HUES6 (cell line): Measurements from ENCODE around the gene TBX19.

ENCODE experiments used
- H3K27ac ChIP-seq: 2 replicates; pipeline ENCODE4 v1.7.0; 2013; ENCODE audit warnings: low read depth, mild to moderate bottlenecking, low read length, inconsistent platforms
- H3K27me3 ChIP-seq: 2 replicates; pipeline ENCODE4 v1.6.1; 2013; ENCODE audit warnings: low read length; ENCODE audit not compliant: control insufficient read depth, insufficient read depth
- H3K36me3 ChIP-seq: 2 replicates; pipeline ENCODE4 v1.6.1; 2013; ENCODE audit warnings: low read length; ENCODE audit not compliant: control insufficient read depth, insufficient read depth
- H3K4me1 ChIP-seq: 2 replicates; pipeline ENCODE4 v1.6.1; 2013; ENCODE audit warnings: low read length; ENCODE audit not compliant: control insufficient read depth, insufficient read depth
- H3K4me3 ChIP-seq: 2 replicates; pipeline ENCODE4 v1.5.1; 2013; ENCODE audit warnings: low read depth, low read length
- H3K9ac ChIP-seq: one replicate; pipeline ENCODE4 v1.6.1; 2013; ENCODE audit warnings: mild to moderate bottlenecking, low read length
- H3K9me3 ChIP-seq: 2 replicates; pipeline ENCODE4 v1.6.1; 2013; ENCODE audit warnings: low read depth, low read length; ENCODE audit not compliant: control insufficient read depth, insufficient read depth

Gene TBX19

GRCh38 chr1:168280296-168280927, at the start of gene TBX19:
Gene TBX19, plus strand, starts transcription at chr1:168280877. Its CDS starts 214 bp downstream, at chr1:168281091.
- Histone ChIP-seq H3K9ac (no peak within 1 kb of the TSS), H3K27ac (no peak within 1 kb of the TSS), H3K4me3 (no peak within 1 kb of the TSS), H3K4me1 (peaks cover 7% of the 10 kb centered on the region), H3K36me3 (no peaks in the 10 kb centered on the region), H3K9me3 (no peaks in the 10 kb centered on the region), H3K27me3 (no peaks in the 10 kb centered on the region)

GRCh38 chr1:168234846-168235547, 45.7 kb upstream of the TBX19 start:
- H3K27me3 ChIP-seq = no peaks in the 10 kb centered on the region
- no peak overlapping the region for H3K27ac ChIP-seq
- no peak overlapping the region for H3K4me3 ChIP-seq
- no peaks in the 10 kb centered on the region for H3K4me1 ChIP-seq
- H3K9ac ChIP-seq = no peak overlapping the region
- H3K9me3 ChIP-seq = no peaks in the 10 kb centered on the region
- H3K36me3 ChIP-seq = peaks cover 69% of the 10 kb centered on the region

- Histone ChIP-seq H3K4me1 (no peaks in the 10 kb centered on the region), H3K4me3 (no peak overlapping the region), H3K9ac (no peak overlapping the region), H3K27ac (no peak overlapping the region), H3K9me3 (no peaks in the 10 kb centered on the region), H3K36me3 (peaks cover 74% of the 10 kb centered on the region), H3K27me3 (no peaks in the 10 kb centered on the region)
Observed at GRCh38 chr1:168235548-168235885, 45.2 kb upstream of the TBX19 start.

GRCh38 chr1:168235937-168236336, 44.7 kb upstream of the TBX19 start:
- Histone ChIP-seq H3K4me1 (no peaks in the 10 kb centered on the region), H3K36me3 (peaks cover 74% of the 10 kb centered on the region), H3K9me3 (no peaks in the 10 kb centered on the region), H3K4me3 (no peak overlapping the region), H3K27ac (no peak overlapping the region), H3K27me3 (no peaks in the 10 kb centered on the region), H3K9ac (no peak overlapping the region)

- no peaks in the 10 kb centered on the region for H3K4me1 ChIP-seq
Observed at GRCh38 chr1:168236836-168237611, 43.7 kb upstream of the TBX19 start.

GRCh38 chr1:168243198-168243597, 37.5 kb upstream of the TBX19 start:
- H3K27me3 ChIP-seq = no peaks in the 10 kb centered on the region
- peaks cover 63% of the 10 kb centered on the region for H3K36me3 ChIP-seq
- H3K9me3 ChIP-seq = no peaks in the 10 kb centered on the region
- H3K4me3 ChIP-seq = no peak overlapping the region
- H3K9ac ChIP-seq = no peak overlapping the region
- peaks cover 5% of the 10 kb centered on the region; the same call in 1 of the 2 replicates for H3K4me1 ChIP-seq
- H3K27ac ChIP-seq = no peak overlapping the region

More at GRCh38 chr1:168236836-168237611, 43.7 kb upstream of the TBX19 start:
- Histone ChIP-seq H3K27me3 (no peaks in the 10 kb centered on the region), H3K36me3 (peaks cover 73% of the 10 kb centered on the region), H3K27ac (no peak overlapping the region), H3K4me3 (no peak overlapping the region), H3K9ac (no peak overlapping the region), H3K9me3 (no peaks in the 10 kb centered on the region)

- Histone ChIP-seq H3K4me1 (peaks cover 5% of the 10 kb centered on the region; the same call in 1 of the 2 replicates), H3K9ac (no peak overlapping the region), H3K27ac (no peak overlapping the region), H3K9me3 (no peaks in the 10 kb centered on the region), H3K4me3 (no peak overlapping the region), H3K36me3 (peaks cover 61% of the 10 kb centered on the region), H3K27me3 (no peaks in the 10 kb centered on the region)
Observed at GRCh38 chr1:168243636-168244212, 37.0 kb upstream of the TBX19 start.

- Histone ChIP-seq H3K27me3 (no peaks in the 10 kb centered on the region), H3K9ac (no peak overlapping the region), H3K27ac (no peak overlapping the region), H3K4me3 (no peak overlapping the region), H3K36me3 (peaks cover 54% of the 10 kb centered on the region), H3K9me3 (no peaks in the 10 kb centered on the region), H3K4me1 (peaks cover 6% of the 10 kb centered on the region; the same call in 1 of the 2 replicates)
Observed at GRCh38 chr1:168245042-168245441, 35.6 kb upstream of the TBX19 start.

GRCh38 chr1:168246506-168246905, 34.2 kb upstream of the TBX19 start:
- Histone ChIP-seq H3K9ac (no peak overlapping the region), H3K9me3 (no peaks in the 10 kb centered on the region), H3K27me3 (no peaks in the 10 kb centered on the region), H3K4me3 (no peak overlapping the region), H3K27ac (no peak overlapping the region), H3K4me1 (peaks cover 13% of the 10 kb centered on the region), H3K36me3 (peaks cover 48% of the 10 kb centered on the region)

GRCh38 chr1:168252204-168252733, 28.4 kb upstream of the TBX19 start:
- H3K27ac ChIP-seq = no peak overlapping the region
- peaks cover 8% of the 10 kb centered on the region for H3K4me1 ChIP-seq
- H3K36me3 ChIP-seq = peaks cover 6% of the 10 kb centered on the region
- no peak overlapping the region for H3K4me3 ChIP-seq
- no peak overlapping the region for H3K9ac ChIP-seq
- no peaks in the 10 kb centered on the region for H3K27me3 ChIP-seq
- peaks cover 22% of the 10 kb centered on the region for H3K9me3 ChIP-seq
